ENCODE data around the gene DPH1.

DNA sequence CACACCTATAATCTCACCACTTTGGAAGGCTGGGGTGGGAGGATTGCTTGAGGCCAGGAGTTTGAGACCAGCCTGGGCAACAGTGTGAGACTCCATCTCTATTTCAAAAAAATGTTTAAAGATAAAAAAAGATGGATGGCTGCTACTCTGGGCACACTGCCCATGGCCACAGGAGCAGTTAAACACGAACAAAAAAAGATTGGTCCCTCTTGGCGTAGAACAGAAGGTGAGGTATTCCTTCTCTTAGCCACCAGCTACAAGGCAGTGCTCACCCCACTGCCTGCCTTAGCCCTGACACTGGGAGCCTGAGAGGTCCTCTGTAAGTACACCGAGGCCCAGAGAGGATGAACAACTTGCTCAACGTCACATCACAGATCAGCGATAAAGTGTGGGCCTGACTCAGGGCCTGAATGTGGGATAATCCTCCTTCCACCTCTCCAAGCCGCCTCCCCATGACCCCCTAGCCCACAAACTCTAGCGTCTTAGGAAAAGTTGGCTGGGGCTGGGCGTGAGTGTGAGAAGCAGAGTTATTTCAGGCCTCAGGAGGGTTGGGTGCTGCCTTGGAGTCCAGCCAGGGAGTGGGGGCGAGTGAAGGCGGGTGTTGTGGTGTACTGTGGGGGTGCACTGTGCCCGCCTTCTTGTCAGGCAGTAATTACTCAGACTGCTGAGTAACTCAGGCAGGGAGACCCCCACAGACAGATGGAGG lies 2.3 kb upstream of the DPH1 start:
- TF ChIP-seq, protein P1, sequence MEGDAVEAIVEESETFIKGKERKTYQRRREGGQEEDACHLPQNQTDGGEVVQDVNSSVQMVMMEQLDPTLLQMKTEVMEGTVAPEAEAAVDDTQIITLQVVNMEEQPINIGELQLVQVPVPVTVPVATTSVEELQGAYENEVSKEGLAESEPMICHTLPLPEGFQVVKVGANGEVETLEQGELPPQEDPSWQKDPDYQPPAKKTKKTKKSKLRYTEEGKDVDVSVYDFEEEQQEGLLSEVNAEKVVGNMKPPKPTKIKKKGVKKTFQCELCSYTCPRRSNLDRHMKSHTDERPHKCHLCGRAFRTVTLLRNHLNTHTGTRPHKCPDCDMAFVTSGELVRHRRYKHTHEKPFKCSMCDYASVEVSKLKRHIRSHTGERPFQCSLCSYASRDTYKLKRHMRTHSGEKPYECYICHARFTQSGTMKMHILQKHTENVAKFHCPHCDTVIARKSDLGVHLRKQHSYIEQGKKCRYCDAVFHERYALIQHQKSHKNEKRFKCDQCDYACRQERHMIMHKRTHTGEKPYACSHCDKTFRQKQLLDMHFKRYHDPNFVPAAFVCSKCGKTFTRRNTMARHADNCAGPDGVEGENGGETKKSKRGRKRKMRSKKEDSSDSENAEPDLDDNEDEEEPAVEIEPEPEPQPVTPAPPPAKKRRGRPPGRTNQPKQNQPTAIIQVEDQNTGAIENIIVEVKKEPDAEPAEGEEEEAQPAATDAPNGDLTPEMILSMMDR (IDR thresholded peaks at IDR 0.05; ENCODE audit: low read depth, low read length, poor library complexity, severe bottlenecking): no peak
- no peak for TF ChIP-seq EZH2phosphoT487 (IDR thresholded peaks at IDR 0.05; ENCODE audit: borderline replicate concordance, low read length)

Measured in DOHH2 (cell line).